Neuronal stem cell (in vitro differentiated cells): ENCODE measurements around the gene TRAK1.

Experiments used
- DNase-seq: peaks from one replicate; pipeline ENCODE4 v3.0.0-alpha.2; 2013; ENCODE audit warnings: low spot score
- H2AFZ ChIP-seq: one replicate; pipeline ENCODE4 v1.6.1; 2013; ENCODE audit warnings: mild to moderate bottlenecking, low read length, inconsistent platforms
- H2AK5ac ChIP-seq: 2 replicates; pipeline ENCODE4 v1.6.1; 2013; ENCODE audit warnings: low read depth, mild to moderate bottlenecking, inconsistent platforms, low read length, moderate library complexity, mixed read lengths
- H2BK120ac ChIP-seq: 2 replicates; pipeline ENCODE4 v1.6.1; 2013; ENCODE audit warnings: low read depth, mild to moderate bottlenecking, inconsistent platforms, low read length, moderate library complexity, mixed read lengths
- H2BK12ac ChIP-seq: one replicate; pipeline ENCODE4 v1.6.1; 2013; ENCODE audit warnings: low read length, inconsistent platforms
- H2BK15ac ChIP-seq: 2 replicates; pipeline ENCODE4 v1.6.1; 2013; ENCODE audit warnings: mild to moderate bottlenecking, low read length, inconsistent platforms, mixed read lengths
- H2BK5ac ChIP-seq: one replicate; pipeline ENCODE4 v1.6.1; 2013; ENCODE audit warnings: inconsistent platforms, mild to moderate bottlenecking, low read length, moderate library complexity
- H3K14ac ChIP-seq: one replicate; pipeline ENCODE4 v1.6.1; 2013; ENCODE audit warnings: low read length, inconsistent platforms
- H3K18ac ChIP-seq: 2 replicates; pipeline ENCODE4 v1.6.1; 2013; ENCODE audit warnings: low read length, inconsistent platforms
- H3K23ac ChIP-seq: 2 replicates; pipeline ENCODE4 v1.6.1; 2013; ENCODE audit warnings: low read depth, mild to moderate bottlenecking, mixed read lengths, low read length, inconsistent platforms; ENCODE audit not compliant: poor library complexity
- H3K27ac ChIP-seq: replicated peaks from 3 replicates; pipeline ENCODE4 v1.5.1; 2013; ENCODE audit warnings: low read length, inconsistent platforms
- H3K27me3 ChIP-seq, 3 experiments: 2 replicates each; pipeline ENCODE4 v1.6.1; 2013; ENCODE audit warnings: low read length in 3 of 3, mild to moderate bottlenecking in 2 of 3, inconsistent platforms in 1 of 3, low read depth in 1 of 3, mixed read lengths in 1 of 3, moderate library complexity in 1 of 3; ENCODE audit not compliant: control insufficient read depth in 3 of 3, insufficient read depth in 3 of 3
- H3K36me3 ChIP-seq, 2 donors: replicated peaks in 1 of 2; 2 replicates each; pipeline ENCODE4 v1.6.1; 2013; ENCODE audit warnings: low read length in 2 of 2; ENCODE audit not compliant: control insufficient read depth in 2 of 2, insufficient read depth in 2 of 2
- H3K4ac ChIP-seq: 2 replicates; pipeline ENCODE4 v1.6.1; 2013; ENCODE audit warnings: inconsistent platforms, mild to moderate bottlenecking, low read length, moderate library complexity
- H3K4me1 ChIP-seq, 2 donors: 1 replicate in 1 of 2; 2 replicates in 1 of 2; pipeline ENCODE4 v1.6.1; 2013; ENCODE audit warnings: low read length in 2 of 2, low read depth in 1 of 2; ENCODE audit not compliant: control insufficient read depth in 2 of 2, insufficient read depth in 1 of 2
- H3K4me2 ChIP-seq: one replicate; pipeline ENCODE4 v1.6.1; 2013; ENCODE audit warnings: mild to moderate bottlenecking, low read length, inconsistent platforms; ENCODE audit not compliant: insufficient read depth, poor library complexity, severe bottlenecking
- H3K4me3 ChIP-seq, 2 donors: 2 replicates each; pipeline ENCODE4 v1.5.1; 2013; ENCODE audit warnings: low read length in 2 of 2, mild to moderate bottlenecking in 2 of 2, inconsistent platforms in 1 of 2, moderate library complexity in 1 of 2
- H3K79me1 ChIP-seq: one replicate; pipeline ENCODE4 v1.6.1; 2013; ENCODE audit warnings: low read depth, mild to moderate bottlenecking, inconsistent platforms, low read length, moderate library complexity
- H3K9ac ChIP-seq: one replicate; pipeline ENCODE4 v1.6.1; 2013; ENCODE audit warnings: mild to moderate bottlenecking, low read depth, low read length, inconsistent platforms; ENCODE audit not compliant: poor library complexity
- H3K9me3 ChIP-seq, 2 donors: replicated peaks in 1 of 2; 2 replicates each; pipeline versions ENCODE3 to v1.6.1; 2013; ENCODE audit warnings: low read length in 2 of 2, mild to moderate bottlenecking in 2 of 2, inconsistent platforms in 1 of 2, low read depth in 1 of 2, mixed read lengths in 1 of 2, moderate library complexity in 1 of 2; ENCODE audit not compliant: control insufficient read depth in 2 of 2, insufficient read depth in 1 of 2
- H4K8ac ChIP-seq: one replicate; pipeline ENCODE4 v1.6.1; 2013; ENCODE audit warnings: low read depth, mild to moderate bottlenecking, inconsistent platforms, low read length, moderate library complexity
- H4K91ac ChIP-seq: one replicate; pipeline ENCODE4 v1.6.1; 2013; ENCODE audit warnings: low read length, low read depth, mild to moderate bottlenecking, inconsistent platforms; ENCODE audit not compliant: poor library complexity
- WGBS, 2 donors: extraction: QIAGEN DNeasy Blood & Tissue Kit; methylation state at CpG; one replicate each; pipeline ENCODE4 v1.1.7; 2013; ENCODE audit warnings: missing lambda C conversion rate in 2 of 2, mixed read lengths in 1 of 2; ENCODE audit not compliant: insufficient read length in 2 of 2, insufficient replicate concordance in 1 of 2; ENCODE audit errors: extremely low coverage in 2 of 2; 5-methylcytosine and 5-hydroxymethylcytosine counted together

TRAK1 gene

DNA sequence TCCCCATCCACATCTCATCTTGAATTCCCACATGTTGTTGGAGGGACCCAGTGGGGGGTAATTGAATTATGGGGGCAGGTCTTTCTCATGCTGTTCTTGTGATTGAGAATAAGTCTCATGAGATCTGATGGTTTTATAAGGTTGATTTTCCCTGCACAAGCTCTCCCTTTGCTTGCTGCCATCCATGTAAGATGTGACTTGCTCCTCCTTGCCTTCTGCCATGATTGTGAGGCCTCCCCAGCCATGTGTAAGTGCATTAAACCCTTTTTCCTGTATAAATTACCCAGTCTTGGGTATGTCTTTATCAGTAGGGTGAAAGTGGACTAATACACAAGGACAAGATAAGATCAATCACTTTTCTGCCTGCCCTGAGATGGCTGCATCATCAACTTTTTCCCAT, 180.6 kb downstream of the TRAK1 start:
- no peak overlapping the region for H2BK5ac ChIP-seq
- H3K27me3 ChIP-seq = peaks cover 0 to 12% (median 0%) of the 10 kb centered on the region in 3 experiments
- H3K36me3 ChIP-seq = no peaks in the 10 kb centered on the region
- H3K23ac ChIP-seq = no peak overlapping the region
- no peak overlapping the region for H3K9ac ChIP-seq
- no peak for DNase-seq
- H3K4ac ChIP-seq = no peak overlapping the region
- H2BK15ac ChIP-seq = no peak overlapping the region
- no peak overlapping the region for H2BK12ac ChIP-seq
- H2AFZ ChIP-seq = no peak overlapping the region
- no peak overlapping the region for H3K27ac ChIP-seq
- H2AK5ac ChIP-seq = no peak overlapping the region
- no peak overlapping the region for H2BK120ac ChIP-seq
- no peaks in the 10 kb centered on the region for H3K79me1 ChIP-seq
- no peak overlapping the region for H4K91ac ChIP-seq
- H4K8ac ChIP-seq = no peak overlapping the region
- H3K14ac ChIP-seq = no peak overlapping the region
- H3K9me3 ChIP-seq = no peaks in the 10 kb centered on the region
- H3K18ac ChIP-seq = no peak overlapping the region
- H3K4me2 ChIP-seq = no peak overlapping the region
- H3K4me1 ChIP-seq = no peaks in the 10 kb centered on the region
- no peak overlapping the region for H3K4me3 ChIP-seq

DNA sequence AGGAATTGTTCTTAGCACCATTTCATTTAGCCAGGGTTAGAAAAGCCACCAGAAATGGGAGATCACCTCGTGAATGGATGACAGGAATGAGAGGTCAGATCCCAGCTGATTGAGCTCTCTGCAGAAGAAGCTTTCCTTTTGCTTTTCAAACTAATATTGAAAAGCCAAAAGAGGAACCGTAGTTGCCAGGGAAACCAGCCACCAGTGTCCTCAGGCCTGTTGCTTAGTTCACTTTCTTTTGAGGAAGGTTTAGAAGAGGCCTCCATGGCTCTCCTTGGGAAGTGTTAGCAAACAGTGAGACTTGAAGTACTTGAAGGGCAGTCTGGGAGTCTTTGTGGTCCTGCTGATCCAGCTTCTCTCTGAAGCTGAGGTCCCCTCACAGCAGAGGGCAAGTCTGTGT, 182.2 kb downstream of the TRAK1 start:
- H3K23ac ChIP-seq = no peak overlapping the region
- H3K79me1 ChIP-seq = no peaks in the 10 kb centered on the region
- H3K4me2 ChIP-seq = no peak overlapping the region
- H3K27ac ChIP-seq = no peak overlapping the region
- H3K9ac ChIP-seq = no peak overlapping the region
- H3K4me1 ChIP-seq = no peaks in the 10 kb centered on the region
- H4K91ac ChIP-seq = no peak overlapping the region
- no CpG with 5 or more reads among the region's 2 CpGs for WGBS, 2 donors
- H3K4ac ChIP-seq = no peak overlapping the region
- no peak overlapping the region for H2BK5ac ChIP-seq
- H2AFZ ChIP-seq = no peak overlapping the region
- DNase-seq = no peak
- H3K18ac ChIP-seq = no peak overlapping the region
- no peaks in the 10 kb centered on the region for H3K36me3 ChIP-seq
- peaks cover 0 to 9% (median 0%) of the 10 kb centered on the region in 3 experiments for H3K27me3 ChIP-seq
- H3K9me3 ChIP-seq = no peaks in the 10 kb centered on the region
- no peak overlapping the region for H3K14ac ChIP-seq
- no peak overlapping the region for H2BK15ac ChIP-seq
- H2AK5ac ChIP-seq = no peak overlapping the region
- no peak overlapping the region for H3K4me3 ChIP-seq
- H4K8ac ChIP-seq = no peak overlapping the region
- H2BK120ac ChIP-seq = no peak overlapping the region
- no peak overlapping the region for H2BK12ac ChIP-seq

DNA sequence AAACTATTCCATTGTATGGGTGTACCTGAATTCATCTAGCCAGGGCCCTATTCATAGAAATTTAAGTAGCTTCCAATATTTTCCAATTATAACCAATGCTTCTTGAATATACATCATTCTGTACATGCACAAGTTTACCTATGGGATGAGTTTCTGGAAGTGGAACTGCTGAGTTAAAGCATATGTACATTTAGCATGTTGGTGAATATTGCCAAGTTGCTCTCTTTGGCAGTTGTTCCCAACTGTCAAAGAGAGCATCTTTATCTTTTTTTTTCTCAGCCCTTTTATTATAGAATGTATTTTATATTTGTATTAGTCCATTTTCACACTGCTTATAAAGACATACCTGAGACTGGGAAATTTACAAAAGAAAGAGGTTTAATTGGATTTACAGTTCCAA, 183.1 kb downstream of the TRAK1 start:
- Histone ChIP-seq H3K27me3 (peaks cover 0 to 1% (median 0%) of the 10 kb centered on the region in 3 experiments), H2BK12ac (no peak overlapping the region), H3K4me2 (no peak overlapping the region)

GRCh38 chr3:42275217-42275616, 184.1 kb downstream of the TRAK1 start:
- Histone ChIP-seq H3K27me3 (no peaks in the 10 kb centered on the region), H3K4me3 (no peak overlapping the region), H4K8ac (no peak overlapping the region), H3K36me3 (no peaks in the 10 kb centered on the region), H2AK5ac (no peak overlapping the region), H3K4me2 (no peak overlapping the region), H3K4me1 (no peaks in the 10 kb centered on the region), H2AFZ (no peak overlapping the region), H3K23ac (no peak overlapping the region), H2BK5ac (no peak overlapping the region), H3K9ac (no peak overlapping the region), H2BK15ac (no peak overlapping the region), H2BK12ac (no peak overlapping the region), H3K27ac (no peak overlapping the region), H2BK120ac (no peak overlapping the region), H3K14ac (no peak overlapping the region), H3K79me1 (no peaks in the 10 kb centered on the region), H3K9me3 (peaks cover 0 to 4% of the 10 kb centered on the region in 2 donors), H3K4ac (no peak overlapping the region), H4K91ac (no peak overlapping the region), H3K18ac (no peak overlapping the region)
- no peak for DNase-seq
- no CpG with 5 or more reads among the region's 1 CpG for WGBS, 2 donors

More for the DNA sequence above, 183.1 kb downstream of the TRAK1 start:
- DNase-seq = no peak
- Histone ChIP-seq H3K27ac (no peak overlapping the region), H2BK120ac (no peak overlapping the region), H4K91ac (no peak overlapping the region), H3K23ac (no peak overlapping the region), H2AFZ (no peak overlapping the region), H3K18ac (no peak overlapping the region), H3K4ac (no peak overlapping the region), H3K9me3 (no peaks in the 10 kb centered on the region), H3K79me1 (no peaks in the 10 kb centered on the region), H3K4me1 (no peaks in the 10 kb centered on the region), H2BK15ac (no peak overlapping the region), H2AK5ac (no peak overlapping the region), H4K8ac (no peak overlapping the region), H2BK5ac (no peak overlapping the region), H3K14ac (no peak overlapping the region), H3K9ac (no peak overlapping the region), H3K36me3 (no peaks in the 10 kb centered on the region), H3K4me3 (no peak overlapping the region)
